ENCODE measurements around the gene DHX35. TPM values are rescaled to one million over a fixed set of nuclear protein-coding genes. Genes with fewer than 3 reads are reported as not detected.

DHX35 gene
- total RNA-seq, 1 experiment from 2014 or later = 15.9 TPM

GRCh38 chr20:39059036-39059435 lies 96.9 kb downstream of the DHX35 start:
- H3K4me3 ChIP-seq (ENCODE audit: low read depth, low read length, poor library complexity, severe bottlenecking) = no peak overlapping the region
- no peak for DNase-seq (ENCODE audit: low spot score)
- no peaks in the 10 kb centered on the region for H3K9me3 ChIP-seq (ENCODE audit: low read depth, low read length, poor library complexity, severe bottlenecking)
- H3K27me3 ChIP-seq (replicated peaks; ENCODE audit: insufficient read depth, low read depth, low read length, poor library complexity) = peaks cover 11% of the 10 kb centered on the region
- POLR2A ChIA-PET (ENCODE audit: low non-redundant PET) = no interaction called here
- intact Hi-C loops (cut with micrococcal nuclease; ENCODE audit: unreplicated experiment) = no loop called here
- TF ChIP-seq EZH2 (IDR thresholded peaks at IDR 0.05; ENCODE audit: borderline replicate concordance, low read depth, low read length, poor library complexity, severe bottlenecking) (no peak), CTCF (conservative IDR thresholded peaks at IDR 0.05; ENCODE audit: low read depth, low read length) (no peak)
- H3K4me1 ChIP-seq (ENCODE audit: insufficient read depth, low read length, poor library complexity, severe bottlenecking) = no peaks in the 10 kb centered on the region
- no TSS peak for BruUV-seq (replicated peaks)
- H3K27ac ChIP-seq (ENCODE audit: low read depth, low read length, poor library complexity, severe bottlenecking) = no peak overlapping the region
- CTCF ChIA-PET = no interaction called here
- H3K36me3 ChIP-seq (ENCODE audit: insufficient read depth, low read length, poor library complexity, severe bottlenecking) = no peaks in the 10 kb centered on the region

DNA sequence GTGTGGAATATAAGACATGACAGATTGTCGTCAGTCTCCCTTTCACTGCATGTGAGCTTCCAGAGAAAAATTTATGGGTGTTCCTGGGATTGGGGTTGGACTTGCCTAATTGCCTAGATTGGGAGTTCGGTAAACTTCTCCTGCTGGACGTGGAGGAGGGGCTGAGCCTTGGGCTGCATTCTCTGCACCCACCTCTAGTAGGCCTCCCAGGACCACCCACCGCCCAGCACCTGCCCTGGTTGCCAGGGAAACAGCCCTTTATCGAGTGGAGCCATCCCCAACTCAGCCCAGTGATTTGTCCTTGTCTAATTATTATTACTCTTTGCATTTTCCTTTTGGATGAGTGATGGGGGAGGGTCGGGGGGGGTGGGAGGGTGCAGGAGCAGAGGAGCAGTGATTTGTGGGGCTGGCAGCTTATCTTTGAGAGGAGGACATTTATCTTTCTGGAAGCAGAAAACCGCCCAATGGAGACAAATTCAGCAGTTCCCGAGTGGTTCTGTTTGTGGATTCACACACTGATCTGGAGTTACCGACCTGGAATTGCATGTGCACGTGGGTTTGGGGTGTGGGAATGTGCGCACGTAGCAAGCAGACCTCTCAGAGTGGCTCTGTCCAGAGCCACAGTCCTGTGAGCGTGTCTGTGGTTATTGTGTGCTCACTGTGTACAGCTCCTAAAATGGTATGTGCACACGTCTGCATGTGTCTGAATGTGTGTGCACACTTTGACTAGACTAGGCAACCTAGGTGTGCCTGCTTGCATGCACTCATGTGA lies 104.5 kb downstream of the DHX35 start:
- ChIA-PET CTCF (interaction anchor here (0.6 kb wide), 1 partner anchor 42 kb away, joined by 3 read pairs; no protein-coding TSS in a partner anchor), POLR2A (ENCODE audit: low non-redundant PET) (no interaction called here)
- Histone ChIP-seq H3K36me3 (ENCODE audit: insufficient read depth, low read length, poor library complexity, severe bottlenecking) (no peaks in the 10 kb centered on the region), H3K27me3 (replicated peaks; ENCODE audit: insufficient read depth, low read depth, low read length, poor library complexity) (peaks cover 11% of the 10 kb centered on the region), H3K4me3 (ENCODE audit: low read depth, low read length, poor library complexity, severe bottlenecking) (no peak overlapping the region), H3K9me3 (ENCODE audit: low read depth, low read length, poor library complexity, severe bottlenecking) (no peaks in the 10 kb centered on the region), H3K27ac (ENCODE audit: low read depth, low read length, poor library complexity, severe bottlenecking) (no peak overlapping the region), H3K4me1 (ENCODE audit: insufficient read depth, low read length, poor library complexity, severe bottlenecking) (no peaks in the 10 kb centered on the region)
- intact Hi-C loops (cut with micrococcal nuclease; ENCODE audit: unreplicated experiment) = no loop called here
- TF ChIP-seq EZH2 (IDR thresholded peaks at IDR 0.05; ENCODE audit: borderline replicate concordance, low read depth, low read length, poor library complexity, severe bottlenecking) = no peak
- no peak for TF ChIP-seq CTCF (conservative IDR thresholded peaks at IDR 0.05; ENCODE audit: low read depth, low read length)
- DNase-seq (ENCODE audit: low spot score) = no peak
- no TSS peak for BruUV-seq (replicated peaks)

- BruUV-seq (replicated peaks) = no TSS peak
- Histone ChIP-seq H3K4me3 (ENCODE audit: low read depth, low read length, poor library complexity, severe bottlenecking) (no peak overlapping the region), H3K9me3 (ENCODE audit: low read depth, low read length, poor library complexity, severe bottlenecking) (no peaks in the 10 kb centered on the region), H3K36me3 (ENCODE audit: insufficient read depth, low read length, poor library complexity, severe bottlenecking) (no peaks in the 10 kb centered on the region), H3K27ac (ENCODE audit: low read depth, low read length, poor library complexity, severe bottlenecking) (no peak overlapping the region), H3K4me1 (ENCODE audit: insufficient read depth, low read length, poor library complexity, severe bottlenecking) (no peaks in the 10 kb centered on the region), H3K27me3 (replicated peaks; ENCODE audit: insufficient read depth, low read depth, low read length, poor library complexity) (peaks cover 16% of the 10 kb centered on the region)
- ChIA-PET CTCF (no interaction called here), POLR2A (ENCODE audit: low non-redundant PET) (interaction anchor here (0.5 kb wide), 1 partner anchor 1944 kb away, joined by 3 read pairs; no protein-coding TSS in a partner anchor)
- no peak for DNase-seq (ENCODE audit: low spot score)
- TF ChIP-seq CTCF (conservative IDR thresholded peaks at IDR 0.05; ENCODE audit: low read depth, low read length) (no peak), EZH2 (IDR thresholded peaks at IDR 0.05; ENCODE audit: borderline replicate concordance, low read depth, low read length, poor library complexity, severe bottlenecking) (no peak)
- intact Hi-C loops (cut with micrococcal nuclease; ENCODE audit: unreplicated experiment) = no loop called here
These were observed 105.5 kb downstream of the DHX35 start for GRCh38 chr20:39067526-39068216.

Data from A673 (cell line).